Measurements from ENCODE around the gene CEPT1. TPM values are rescaled to one million over a fixed set of nuclear protein-coding genes. Genes with fewer than 3 reads are reported as not detected.

Gene CEPT1
- polyA plus RNA-seq, 1 of the 3 experiments (the other 2 are of a cell fraction) = 11.6 TPM

DNA sequence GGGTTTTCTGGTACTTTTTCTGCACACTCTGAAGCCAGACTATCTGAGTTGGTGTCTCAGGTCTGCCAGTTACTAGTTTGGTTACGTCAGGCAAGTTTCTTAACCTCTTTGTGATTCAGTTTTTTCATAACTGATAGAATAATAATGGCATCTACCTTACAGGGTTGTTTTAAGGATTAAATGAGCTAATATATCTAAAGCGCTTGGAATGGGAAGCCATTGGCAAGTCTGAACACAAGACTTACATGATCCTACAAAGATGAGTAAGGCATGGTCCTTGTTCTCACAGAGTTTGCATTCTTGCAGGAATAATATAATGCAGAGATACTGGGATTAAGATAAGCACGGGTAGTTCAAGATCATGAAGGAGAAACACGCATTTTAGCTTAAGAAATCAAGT lies 69.6 kb downstream of the CEPT1 start:
- no peaks in the 10 kb centered on the region; a peak in 1 of 4 replicates for H3K4me1 ChIP-seq (ENCODE audit: control insufficient read depth in 1 of 2, insufficient read depth in 2 of 2, low read depth in 1 of 2, low read length in 1 of 2)
- H3K9me2 ChIP-seq = no peaks in the 10 kb centered on the region
- no peak overlapping the region for H3K27ac ChIP-seq (ENCODE audit: low read depth in 2 of 2, low read length in 1 of 2)
- no peaks in the 10 kb centered on the region for H3K36me3 ChIP-seq (replicated peaks in 1 of 2; ENCODE audit: control insufficient read depth in 1 of 2, insufficient read depth in 2 of 2, low read length in 1 of 2)
- TF ChIP-seq, protein P1, sequence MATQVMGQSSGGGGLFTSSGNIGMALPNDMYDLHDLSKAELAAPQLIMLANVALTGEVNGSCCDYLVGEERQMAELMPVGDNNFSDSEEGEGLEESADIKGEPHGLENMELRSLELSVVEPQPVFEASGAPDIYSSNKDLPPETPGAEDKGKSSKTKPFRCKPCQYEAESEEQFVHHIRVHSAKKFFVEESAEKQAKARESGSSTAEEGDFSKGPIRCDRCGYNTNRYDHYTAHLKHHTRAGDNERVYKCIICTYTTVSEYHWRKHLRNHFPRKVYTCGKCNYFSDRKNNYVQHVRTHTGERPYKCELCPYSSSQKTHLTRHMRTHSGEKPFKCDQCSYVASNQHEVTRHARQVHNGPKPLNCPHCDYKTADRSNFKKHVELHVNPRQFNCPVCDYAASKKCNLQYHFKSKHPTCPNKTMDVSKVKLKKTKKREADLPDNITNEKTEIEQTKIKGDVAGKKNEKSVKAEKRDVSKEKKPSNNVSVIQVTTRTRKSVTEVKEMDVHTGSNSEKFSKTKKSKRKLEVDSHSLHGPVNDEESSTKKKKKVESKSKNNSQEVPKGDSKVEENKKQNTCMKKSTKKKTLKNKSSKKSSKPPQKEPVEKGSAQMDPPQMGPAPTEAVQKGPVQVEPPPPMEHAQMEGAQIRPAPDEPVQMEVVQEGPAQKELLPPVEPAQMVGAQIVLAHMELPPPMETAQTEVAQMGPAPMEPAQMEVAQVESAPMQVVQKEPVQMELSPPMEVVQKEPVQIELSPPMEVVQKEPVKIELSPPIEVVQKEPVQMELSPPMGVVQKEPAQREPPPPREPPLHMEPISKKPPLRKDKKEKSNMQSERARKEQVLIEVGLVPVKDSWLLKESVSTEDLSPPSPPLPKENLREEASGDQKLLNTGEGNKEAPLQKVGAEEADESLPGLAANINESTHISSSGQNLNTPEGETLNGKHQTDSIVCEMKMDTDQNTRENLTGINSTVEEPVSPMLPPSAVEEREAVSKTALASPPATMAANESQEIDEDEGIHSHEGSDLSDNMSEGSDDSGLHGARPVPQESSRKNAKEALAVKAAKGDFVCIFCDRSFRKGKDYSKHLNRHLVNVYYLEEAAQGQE (IDR thresholded peaks at IDR 0.05; ENCODE audit: low read depth, low read length) = no peak
- TF ChIP-seq, protein P2, sequence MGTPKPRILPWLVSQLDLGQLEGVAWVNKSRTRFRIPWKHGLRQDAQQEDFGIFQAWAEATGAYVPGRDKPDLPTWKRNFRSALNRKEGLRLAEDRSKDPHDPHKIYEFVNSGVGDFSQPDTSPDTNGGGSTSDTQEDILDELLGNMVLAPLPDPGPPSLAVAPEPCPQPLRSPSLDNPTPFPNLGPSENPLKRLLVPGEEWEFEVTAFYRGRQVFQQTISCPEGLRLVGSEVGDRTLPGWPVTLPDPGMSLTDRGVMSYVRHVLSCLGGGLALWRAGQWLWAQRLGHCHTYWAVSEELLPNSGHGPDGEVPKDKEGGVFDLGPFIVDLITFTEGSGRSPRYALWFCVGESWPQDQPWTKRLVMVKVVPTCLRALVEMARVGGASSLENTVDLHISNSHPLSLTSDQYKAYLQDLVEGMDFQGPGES (IDR thresholded peaks at IDR 0.05; ENCODE audit: low read depth, low read length) = no peak
- no peak for TF ChIP-seq RXRA (IDR thresholded peaks at IDR 0.05; ENCODE audit: borderline replicate concordance, low read depth)
- TF ChIP-seq MEF2A (IDR thresholded peaks at IDR 0.05; ENCODE audit: borderline replicate concordance, low read depth) = no peak
- no peaks in the 10 kb centered on the region for H4K20me1 ChIP-seq (ENCODE audit: insufficient read depth)
- H3K9ac ChIP-seq = no peak overlapping the region
- H3K27me3 ChIP-seq (ENCODE audit: insufficient read depth) = no peaks in the 10 kb centered on the region
- WGBS (ENCODE audit: low lambda C conversion rate) = 43% methylated on average over 4 of the region's 4 CpGs
- H3F3A ChIP-seq (replicated peaks; ENCODE audit: insufficient read depth) = no peaks in the 10 kb centered on the region
- H3K9me3 ChIP-seq = no peaks in the 10 kb centered on the region
- no peaks in the 10 kb centered on the region for H3K79me2 ChIP-seq (ENCODE audit: insufficient read depth)
- no peak overlapping the region for H2AFZ ChIP-seq (ENCODE audit: low read depth)
- DNase-seq = no peak
- H3K4me3 ChIP-seq (ENCODE audit: low read depth in 2 of 2, low read length in 1 of 2) = no peak overlapping the region
- POLR2A ChIA-PET = no interaction called here
- CTCF ChIA-PET = interaction anchor here (0.9 kb wide), 1 partner anchor 13 kb away, joined by 3 read pairs; no protein-coding TSS in a partner anchor
- no peak overlapping the region for H3K4me2 ChIP-seq

DNA sequence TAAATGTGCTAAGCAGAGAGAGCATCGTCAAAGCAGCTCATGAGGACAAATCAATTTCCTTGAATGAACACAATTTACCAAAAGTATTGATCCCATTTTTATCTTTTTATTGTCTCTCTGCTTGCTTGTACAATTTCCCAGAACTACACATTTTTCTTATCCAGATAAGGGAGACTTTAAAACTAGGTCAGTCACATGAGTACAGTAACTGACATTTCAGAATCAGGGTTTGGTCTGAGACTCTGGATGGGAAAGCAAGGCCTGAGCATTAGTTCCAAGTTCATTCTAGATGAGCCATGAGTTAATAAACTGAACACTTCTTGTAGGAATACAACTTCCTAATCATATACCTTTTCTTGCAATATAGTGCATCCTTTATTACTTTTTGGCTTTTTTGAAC lies 71.9 kb downstream of the CEPT1 start:
- Histone ChIP-seq H3K9ac (no peak overlapping the region), H3K4me3 (ENCODE audit: low read depth in 2 of 2, low read length in 1 of 2) (no peak overlapping the region), H4K20me1 (ENCODE audit: insufficient read depth) (no peaks in the 10 kb centered on the region), H3K4me2 (no peak overlapping the region), H3K27me3 (ENCODE audit: insufficient read depth) (no peaks in the 10 kb centered on the region), H3K79me2 (ENCODE audit: insufficient read depth) (no peaks in the 10 kb centered on the region), H3K4me1 (ENCODE audit: control insufficient read depth in 1 of 2, insufficient read depth in 2 of 2, low read depth in 1 of 2, low read length in 1 of 2) (no peaks in the 10 kb centered on the region), H3K36me3 (replicated peaks in 1 of 2; ENCODE audit: control insufficient read depth in 1 of 2, insufficient read depth in 2 of 2, low read length in 1 of 2) (no peaks in the 10 kb centered on the region), H3K9me3 (no peaks in the 10 kb centered on the region), H3K27ac (ENCODE audit: low read depth in 2 of 2, low read length in 1 of 2) (no peak overlapping the region), H2AFZ (ENCODE audit: low read depth) (no peak overlapping the region), H3K9me2 (no peaks in the 10 kb centered on the region), H3F3A (replicated peaks; ENCODE audit: insufficient read depth) (no peaks in the 10 kb centered on the region)
- ChIA-PET POLR2A (no interaction called here), CTCF (interaction anchor here (1.6 kb wide), 1 partner anchor 11 kb away, joined by 4 read pairs; no protein-coding TSS in a partner anchor)
- no peak for DNase-seq
- WGBS (ENCODE audit: low lambda C conversion rate) = 83% methylated on average over 1 of the region's 1 CpG
- no peak for TF ChIP-seq MEF2A (IDR thresholded peaks at IDR 0.05; ENCODE audit: borderline replicate concordance, low read depth)
- no peak for TF ChIP-seq TAF1 (IDR thresholded peaks at IDR 0.05; ENCODE audit: borderline replicate concordance, low read depth, low read length)
- TF ChIP-seq, protein P3, sequence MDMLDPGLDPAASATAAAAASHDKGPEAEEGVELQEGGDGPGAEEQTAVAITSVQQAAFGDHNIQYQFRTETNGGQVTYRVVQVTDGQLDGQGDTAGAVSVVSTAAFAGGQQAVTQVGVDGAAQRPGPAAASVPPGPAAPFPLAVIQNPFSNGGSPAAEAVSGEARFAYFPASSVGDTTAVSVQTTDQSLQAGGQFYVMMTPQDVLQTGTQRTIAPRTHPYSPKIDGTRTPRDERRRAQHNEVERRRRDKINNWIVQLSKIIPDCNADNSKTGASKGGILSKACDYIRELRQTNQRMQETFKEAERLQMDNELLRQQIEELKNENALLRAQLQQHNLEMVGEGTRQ (IDR thresholded peaks at IDR 0.05; ENCODE audit: borderline replicate concordance, low read depth, low read length) = no peak
- no peak for TF ChIP-seq FOXJ3 (CRISPR knock-in tag; IDR thresholded peaks at IDR 0.05)
- TF ChIP-seq, protein P4, sequence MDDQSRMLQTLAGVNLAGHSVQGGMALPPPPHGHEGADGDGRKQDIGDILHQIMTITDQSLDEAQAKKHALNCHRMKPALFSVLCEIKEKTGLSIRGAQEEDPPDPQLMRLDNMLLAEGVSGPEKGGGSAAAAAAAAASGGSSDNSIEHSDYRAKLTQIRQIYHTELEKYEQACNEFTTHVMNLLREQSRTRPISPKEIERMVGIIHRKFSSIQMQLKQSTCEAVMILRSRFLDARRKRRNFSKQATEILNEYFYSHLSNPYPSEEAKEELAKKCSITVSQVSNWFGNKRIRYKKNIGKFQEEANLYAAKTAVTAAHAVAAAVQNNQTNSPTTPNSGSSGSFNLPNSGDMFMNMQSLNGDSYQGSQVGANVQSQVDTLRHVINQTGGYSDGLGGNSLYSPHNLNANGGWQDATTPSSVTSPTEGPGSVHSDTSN (IDR thresholded peaks at IDR 0.05) = no peak
- no peak for TF ChIP-seq SIN3A (IDR thresholded peaks at IDR 0.05; ENCODE audit: borderline replicate concordance, low read depth, low read length)
- no peak for TF ChIP-seq SMC3 (IDR thresholded peaks at IDR 0.05; ENCODE audit: low read depth, low read length)
- TF ChIP-seq EZH2phosphoT487 (IDR thresholded peaks at IDR 0.05; ENCODE audit: borderline replicate concordance, low read depth) = no peak
- TF ChIP-seq, protein P2 (IDR thresholded peaks at IDR 0.05; ENCODE audit: low read depth, low read length) = no peak
- no peak for TF ChIP-seq NFIC (IDR thresholded peaks at IDR 0.05; ENCODE audit: borderline replicate concordance)
- no peak for TF ChIP-seq RXRA (IDR thresholded peaks at IDR 0.05; ENCODE audit: borderline replicate concordance, low read depth)
- no peak for TF ChIP-seq JUND (IDR thresholded peaks at IDR 0.05)
- no peak for TF ChIP-seq NRF1 (IDR thresholded peaks at IDR 0.05; ENCODE audit: low read depth, low read length)
- TF ChIP-seq, protein P5, sequence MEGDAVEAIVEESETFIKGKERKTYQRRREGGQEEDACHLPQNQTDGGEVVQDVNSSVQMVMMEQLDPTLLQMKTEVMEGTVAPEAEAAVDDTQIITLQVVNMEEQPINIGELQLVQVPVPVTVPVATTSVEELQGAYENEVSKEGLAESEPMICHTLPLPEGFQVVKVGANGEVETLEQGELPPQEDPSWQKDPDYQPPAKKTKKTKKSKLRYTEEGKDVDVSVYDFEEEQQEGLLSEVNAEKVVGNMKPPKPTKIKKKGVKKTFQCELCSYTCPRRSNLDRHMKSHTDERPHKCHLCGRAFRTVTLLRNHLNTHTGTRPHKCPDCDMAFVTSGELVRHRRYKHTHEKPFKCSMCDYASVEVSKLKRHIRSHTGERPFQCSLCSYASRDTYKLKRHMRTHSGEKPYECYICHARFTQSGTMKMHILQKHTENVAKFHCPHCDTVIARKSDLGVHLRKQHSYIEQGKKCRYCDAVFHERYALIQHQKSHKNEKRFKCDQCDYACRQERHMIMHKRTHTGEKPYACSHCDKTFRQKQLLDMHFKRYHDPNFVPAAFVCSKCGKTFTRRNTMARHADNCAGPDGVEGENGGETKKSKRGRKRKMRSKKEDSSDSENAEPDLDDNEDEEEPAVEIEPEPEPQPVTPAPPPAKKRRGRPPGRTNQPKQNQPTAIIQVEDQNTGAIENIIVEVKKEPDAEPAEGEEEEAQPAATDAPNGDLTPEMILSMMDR (IDR thresholded peaks at IDR 0.05) = no peak
- TF ChIP-seq FOSL2 (IDR thresholded peaks at IDR 0.05; ENCODE audit: borderline replicate concordance, low read depth) = no peak
